Heart left ventricle (tissue), 16 donors: ENCODE results near the gene ABLIM2. TPM values are rescaled to one million over a fixed set of nuclear protein-coding genes. Genes with fewer than 3 reads are reported as not detected.
A peak's percentile ranks its signal among the peaks of the same experiment; 100 is the strongest.

Experiments
- ATAC-seq, 4 donors: fragments of 200-7000 bp; cut with Tn5 transposase; one replicate each; pipeline ENCODE4 v1.9.1; 2020 to 2022; ENCODE audit warnings: moderate library complexity in 4 of 4, mild to moderate bottlenecking in 3 of 4, moderate number of reproducible peaks in 1 of 4
- DNase-seq, 5 donors: peaks; one replicate each; pipeline ENCODE4 v3.0.0-alpha.2; 2020
- H3K27ac ChIP-seq, 12 donors: fragments of 200-600 bp; sonication (generic) in 4 of 12; one replicate each; pipeline versions ENCODE4 v1.5.0 to v1.8.0; 2016 to 2022; ENCODE audit warnings: mild to moderate bottlenecking in 2 of 12
- H3K27me3 ChIP-seq, 9 donors: fragments of 200-600 bp; sonication (generic) in 2 of 9; one replicate each; pipeline versions ENCODE4 v1.5.1 to v1.8.0; 2016 to 2022; ENCODE audit warnings: mild to moderate bottlenecking in 3 of 9
- H3K36me3 ChIP-seq, 9 donors: fragments of 200-600 bp; sonication (generic) in 2 of 9; one replicate each; pipeline versions ENCODE4 v1.5.0 to v1.8.0; 2018 to 2022; ENCODE audit warnings: mild to moderate bottlenecking in 2 of 9
- H3K4me1 ChIP-seq, 12 donors: fragments of 200-600 bp; sonication (generic) in 4 of 12; one replicate each; pipeline versions ENCODE4 v1.5.0 to v1.8.0; 2016 to 2022; ENCODE audit warnings: mild to moderate bottlenecking in 3 of 12
- H3K4me3 ChIP-seq, 12 donors: fragments of 200-600 bp; sonication (generic) in 4 of 12; one replicate each; pipeline versions ENCODE4 v1.5.0 to v1.8.0; 2017 to 2022; ENCODE audit warnings: mild to moderate bottlenecking in 9 of 12, moderate library complexity in 4 of 12
- H3K9me3 ChIP-seq, 12 donors: fragments of 200-600 bp; sonication (generic) in 4 of 12; one replicate each; pipeline versions ENCODE4 v1.5.0 to v1.8.0; 2016 to 2022; ENCODE audit warnings: mild to moderate bottlenecking in 1 of 12
- CTCF ChIP-seq, 12 donors: fragments of 200-600 bp; sonication (generic) in 4 of 12; IDR thresholded peaks; one replicate each; pipeline versions ENCODE4 v1.5.0 to v1.8.0; 2018 to 2022; ENCODE audit warnings: antibody characterized with exemption in 12 of 12, mild to moderate bottlenecking in 5 of 12
- POLR2A ChIP-seq, 2 donors: fragments of 450-650 bp; IDR thresholded peaks; one replicate each; pipeline ENCODE4 v1.6.1; 2017; ENCODE audit warnings: antibody characterized with exemption in 2 of 2, mild to moderate bottlenecking in 2 of 2, moderate library complexity in 2 of 2
- WGBS, 4 donors: extraction: QIAGEN DNeasy Blood & Tissue Kit in 2 of 4; methylation state at CpG; one replicate each; pipeline versions ENCODE4 v1.1.5 to v1.1.7; 2013 to 2018; 5-methylcytosine and 5-hydroxymethylcytosine counted together
- intact Hi-C, 10 donors: fragments of 100-400 bp; cut with DNase I; formaldehyde crosslinking; loops; one replicate each; pipeline versions ENCODE4 v1.11.1 to v1.14.2; 2022
- polyA plus RNA-seq, 2 donors: library from polyadenylated mRNA; stranded (reverse); fragments of 200-250 nt; gene quantifications; one replicate each; pipeline ENCODE4 v1.2.3, GENCODE V29; 2013
- total RNA-seq, 9 donors: library from RNA; depleted of rRNA in 2 of 9; stranded (reverse); fragments of >200 nt in 2 of 9; fragmentation: NEBNext Ultra II Directional in 3 of 9; extraction: Animal tissue kit (Norgen Biotek cat#: 25700) in 3 of 9; gene quantifications; one replicate each; pipeline versions ENCODE4 v1.1.0 to v1.2.4, GENCODE V29; 2016 to 2023
- donor health status: ischemic (EF 13 %, LVEDD 7.1; RV severe dilation, severe dysfunction).
- donor health status: healthy with polysubstance abuse.
- donor health status: DM: no; HTN: yes; CAD: no.
- donor health status: DM: no; HTN: no; CAD: no.
- donor health status: ischemic (EF 25% LVEDD 6.9; RV normal size, moderate dysfunction).
- donor health status: ischemic (EF 25% LVEDD 5.7; RV mildly dilated, moderate dysfunction).
- donor health status: healthy.
- donor health status: DM: yes; HTN: yes; CAD: no.
- donor health status: ischemic (EF 35%, LVEDD 5.7; RV mildly dilated, moderate dysfunction).
- donor health status: nonischemic (EF 11% LVEDD 7.7; RV severe dilation, severe dysfunction).
- donor health status: DM: yes; HTN: yes; CAD: no.
- donor health status: PGD.
- donor health status: ischemic (EF 29% LVEDD 5.4; RV normal size, mild dysfunction).
- donor health status: nonischemic (EF 23%, LVEDD 6.1; RV moderate dilation, normal function).

The ABLIM2 gene
- total and polyA plus RNA-seq, 11 donors = 11.1 to 27.9 (median 18.4) TPM

DNA sequence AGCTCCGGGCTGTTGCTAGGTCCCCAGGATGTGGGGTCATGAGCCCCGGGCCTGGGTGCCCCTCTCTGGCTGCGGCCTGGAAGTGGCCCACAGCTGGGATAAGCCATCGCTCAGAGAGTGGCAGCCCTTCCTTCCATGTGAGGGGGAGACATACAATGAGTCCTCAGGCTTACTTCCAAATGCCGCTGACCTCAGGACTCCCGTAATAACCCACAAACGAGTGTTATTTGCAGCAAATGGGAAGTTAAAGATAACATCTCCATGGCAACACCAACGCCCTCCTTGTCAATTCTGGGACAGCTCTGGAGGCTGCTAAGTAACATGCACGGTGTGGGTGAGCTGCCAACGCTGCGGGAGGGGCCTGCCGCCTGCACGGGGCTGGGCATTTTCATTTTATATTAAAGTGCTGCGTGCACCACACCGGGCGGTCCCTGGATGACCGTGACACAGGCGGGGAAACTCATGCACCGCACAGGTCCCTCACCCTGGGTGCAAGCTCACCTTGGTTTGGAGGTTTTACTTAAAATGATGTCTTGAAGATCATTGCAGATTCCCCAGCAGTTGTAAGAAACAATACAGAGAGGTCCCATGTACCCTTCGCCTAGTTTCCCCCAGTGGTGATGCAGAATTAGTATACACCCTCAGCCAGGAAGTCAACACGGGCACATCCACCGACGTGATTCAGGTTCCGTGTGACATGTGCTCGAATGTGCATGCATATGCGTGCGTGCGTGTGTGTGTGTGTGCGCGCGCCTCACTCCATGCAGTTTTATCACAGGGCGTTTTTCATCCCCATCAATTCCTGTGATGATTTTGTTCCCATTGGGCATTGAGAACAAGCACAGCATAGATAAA, 79.4 kb downstream of the ABLIM2 start:
- ATAC-seq (peak; percentile 44 to 72 (median 68)), DNase-seq (peak in 3 of 5 donors; percentile 29 to 49 (median 38))
- no peak overlapping the region for H3K4me3 ChIP-seq
- no peaks in the 10 kb centered on the region for H3K9me3 ChIP-seq
- TF ChIP-seq POLR2A (IDR thresholded peaks at IDR 0.05) (no peak), CTCF (IDR thresholded peaks at IDR 0.05) (no peak)
- peaks cover 0 to 4% (median 0%) of the 10 kb centered on the region in 9 donors for H3K36me3 ChIP-seq
- peak overlapping the region in 1 of 12 donors; percentile 65 for H3K27ac ChIP-seq
- intact Hi-C loops = no loop called here
- H3K27me3 ChIP-seq = no peaks in the 10 kb centered on the region
- 47 to 49% (median 48%) methylated on average over 30 to 32 of the region's 32 CpGs for WGBS, 4 donors
- H3K4me1 ChIP-seq = peaks cover 0 to 30% (median 11%) of the 10 kb centered on the region in 12 donors

DNA sequence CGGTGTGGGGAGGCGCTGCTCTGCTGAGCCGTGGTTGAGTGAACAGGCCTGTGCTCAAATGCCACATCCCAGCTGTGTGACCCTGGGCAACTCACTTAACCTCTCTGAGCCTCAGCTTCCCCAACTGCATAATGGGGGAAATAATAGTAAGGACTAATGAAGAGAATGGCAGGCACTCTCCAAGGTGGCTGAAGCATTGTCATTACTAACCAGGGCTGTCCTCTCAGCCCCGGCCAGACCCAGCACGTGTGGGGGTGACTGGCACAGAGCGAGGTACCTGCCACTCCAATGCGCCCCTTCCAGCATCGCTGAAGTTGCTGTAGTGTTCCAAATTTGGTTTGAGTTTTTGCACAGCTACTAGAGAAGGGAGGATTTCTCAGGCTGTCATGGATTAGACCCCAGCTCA, 80.0 kb downstream of the ABLIM2 start:
- no peak overlapping the region for H3K27ac ChIP-seq
- intact Hi-C loops = no loop called here

DNA sequence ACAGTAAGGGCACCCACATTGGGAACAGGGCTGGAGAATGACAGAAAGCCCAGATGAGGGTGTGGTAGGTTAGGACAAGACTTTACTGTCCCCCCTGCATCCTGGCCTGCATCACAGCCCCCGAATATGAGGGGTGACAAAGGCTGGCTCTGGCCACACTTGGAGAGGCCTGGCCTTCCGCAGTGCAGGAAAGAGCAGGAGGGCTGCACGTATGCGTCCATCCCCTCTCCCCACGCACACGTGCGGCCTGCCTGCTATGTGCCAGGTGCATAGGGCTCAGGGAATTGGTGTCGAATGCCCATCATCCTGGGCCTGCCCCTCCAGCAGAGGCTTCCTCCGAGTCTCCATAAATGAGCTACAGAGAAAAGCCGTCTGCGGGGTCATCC, 80.5 kb downstream of the ABLIM2 start:
- peaks cover 0 to 30% (median 11%) of the 10 kb centered on the region in 12 donors for H3K4me1 ChIP-seq
- DNase-seq (peak in 2 of 5 donors; percentile 16 to 22), ATAC-seq (no peak)
- no peak overlapping the region for H3K4me3 ChIP-seq
- no peak overlapping the region for H3K27ac ChIP-seq
- H3K27me3 ChIP-seq = no peaks in the 10 kb centered on the region
- H3K36me3 ChIP-seq = peaks cover 0 to 4% (median 0%) of the 10 kb centered on the region in 9 donors
- intact Hi-C loops = no loop called here
- no peaks in the 10 kb centered on the region for H3K9me3 ChIP-seq
- TF ChIP-seq POLR2A (IDR thresholded peaks at IDR 0.05) = no peak
- no peak for TF ChIP-seq CTCF (IDR thresholded peaks at IDR 0.05)
- WGBS, 4 donors = 88 to 93% (median 89%) methylated on average over 9 to 11 of the region's 11 CpGs

More for the DNA sequence above, 80.0 kb downstream of the ABLIM2 start:
- Histone ChIP-seq H3K4me3 (no peak overlapping the region), H3K27me3 (no peaks in the 10 kb centered on the region), H3K36me3 (peaks cover 0 to 4% (median 0%) of the 10 kb centered on the region in 9 donors), H3K4me1 (peaks cover 0 to 30% (median 11%) of the 10 kb centered on the region in 12 donors), H3K9me3 (no peaks in the 10 kb centered on the region)
- DNase-seq (peak in 1 of 5 donors; percentile 35), ATAC-seq (peak in 1 of 4 donors; percentile 6)
- TF ChIP-seq CTCF (IDR thresholded peaks at IDR 0.05) (no peak), POLR2A (IDR thresholded peaks at IDR 0.05) (no peak)
- 80 to 89% (median 85%) methylated on average over 8 of the region's 8 CpGs for WGBS, 4 donors
